Measurements from ENCODE around the gene GALNT13. TPM values are rescaled to one million over a fixed set of nuclear protein-coding genes. Genes with fewer than 3 reads are reported as not detected.

GALNT13 gene
- total RNA-seq, 1 donor from 2014 or later: not detected

DNA sequence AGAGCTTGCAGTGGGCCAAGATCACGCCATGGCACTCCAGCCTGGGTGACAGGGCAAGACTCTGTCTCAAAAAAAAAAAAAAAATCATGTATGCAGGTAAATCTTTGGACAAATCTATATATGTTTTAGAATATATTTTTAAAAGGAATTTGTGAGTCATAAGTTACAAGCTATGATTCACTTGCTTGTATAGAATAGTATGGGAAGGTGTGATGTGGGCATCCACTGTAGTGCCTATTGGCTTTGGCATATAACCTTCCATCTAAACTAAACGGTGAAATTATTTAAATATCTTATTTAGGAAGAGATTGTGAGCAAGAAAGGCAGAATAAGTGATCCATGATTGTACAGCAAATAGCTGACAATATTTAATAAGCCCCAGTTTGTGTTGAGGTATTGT is 261.1 kb downstream of the GALNT13 start:
- Mint-ChIP-seq H3K36me3 (ENCODE audit: low read depth) (no peaks in the 10 kb centered on the region), H3K27ac (no peak overlapping the region), H3K4me1 (no peaks in the 10 kb centered on the region), H3K27me3 (no peaks in the 10 kb centered on the region), H3K4me3 (no peak overlapping the region), H3K9me3 (peaks cover 2% of the 10 kb centered on the region)
- TF ChIP-seq, protein P1, sequence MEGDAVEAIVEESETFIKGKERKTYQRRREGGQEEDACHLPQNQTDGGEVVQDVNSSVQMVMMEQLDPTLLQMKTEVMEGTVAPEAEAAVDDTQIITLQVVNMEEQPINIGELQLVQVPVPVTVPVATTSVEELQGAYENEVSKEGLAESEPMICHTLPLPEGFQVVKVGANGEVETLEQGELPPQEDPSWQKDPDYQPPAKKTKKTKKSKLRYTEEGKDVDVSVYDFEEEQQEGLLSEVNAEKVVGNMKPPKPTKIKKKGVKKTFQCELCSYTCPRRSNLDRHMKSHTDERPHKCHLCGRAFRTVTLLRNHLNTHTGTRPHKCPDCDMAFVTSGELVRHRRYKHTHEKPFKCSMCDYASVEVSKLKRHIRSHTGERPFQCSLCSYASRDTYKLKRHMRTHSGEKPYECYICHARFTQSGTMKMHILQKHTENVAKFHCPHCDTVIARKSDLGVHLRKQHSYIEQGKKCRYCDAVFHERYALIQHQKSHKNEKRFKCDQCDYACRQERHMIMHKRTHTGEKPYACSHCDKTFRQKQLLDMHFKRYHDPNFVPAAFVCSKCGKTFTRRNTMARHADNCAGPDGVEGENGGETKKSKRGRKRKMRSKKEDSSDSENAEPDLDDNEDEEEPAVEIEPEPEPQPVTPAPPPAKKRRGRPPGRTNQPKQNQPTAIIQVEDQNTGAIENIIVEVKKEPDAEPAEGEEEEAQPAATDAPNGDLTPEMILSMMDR (IDR thresholded peaks at IDR 0.05): no peak
- ATAC-seq (ENCODE audit: low read depth) (no peak), DNase-seq (no peak)
- POLR2A ChIA-PET: no interaction called here
- CTCF ChIA-PET: no interaction called here
- intact Hi-C loops (cut with micrococcal nuclease): no loop called here

DNA sequence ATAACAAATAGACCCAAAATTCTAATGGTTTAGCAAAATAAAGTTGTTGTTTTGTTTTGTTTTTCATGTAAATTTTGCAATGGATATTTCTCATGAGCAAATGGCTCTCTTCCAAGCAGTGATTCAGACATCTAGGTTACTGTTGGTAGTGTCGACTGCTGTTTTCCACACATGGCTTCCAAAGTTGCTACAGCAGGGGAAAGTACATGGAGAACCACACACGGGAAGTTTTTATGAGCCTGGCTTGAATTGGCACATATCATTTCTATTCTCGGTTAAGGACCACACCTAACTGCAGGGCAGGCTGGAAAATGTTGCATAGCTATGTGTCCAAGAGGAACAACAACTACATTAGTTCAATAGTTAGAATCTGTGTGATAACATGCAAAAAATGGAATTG is 262.1 kb downstream of the GALNT13 start:
- Mint-ChIP-seq H3K27ac (no peak overlapping the region), H3K36me3 (ENCODE audit: low read depth) (no peaks in the 10 kb centered on the region), H3K27me3 (no peaks in the 10 kb centered on the region), H3K4me1 (no peaks in the 10 kb centered on the region), H3K4me3 (no peak overlapping the region), H3K9me3 (peaks cover 2% of the 10 kb centered on the region)
- ATAC-seq (ENCODE audit: low read depth) (no peak), DNase-seq (no peak)
- POLR2A ChIA-PET: no interaction called here
- CTCF ChIA-PET: no interaction called here
- intact Hi-C loops (cut with micrococcal nuclease): no loop called here
- TF ChIP-seq, protein P1 (IDR thresholded peaks at IDR 0.05): no peak

DNA sequence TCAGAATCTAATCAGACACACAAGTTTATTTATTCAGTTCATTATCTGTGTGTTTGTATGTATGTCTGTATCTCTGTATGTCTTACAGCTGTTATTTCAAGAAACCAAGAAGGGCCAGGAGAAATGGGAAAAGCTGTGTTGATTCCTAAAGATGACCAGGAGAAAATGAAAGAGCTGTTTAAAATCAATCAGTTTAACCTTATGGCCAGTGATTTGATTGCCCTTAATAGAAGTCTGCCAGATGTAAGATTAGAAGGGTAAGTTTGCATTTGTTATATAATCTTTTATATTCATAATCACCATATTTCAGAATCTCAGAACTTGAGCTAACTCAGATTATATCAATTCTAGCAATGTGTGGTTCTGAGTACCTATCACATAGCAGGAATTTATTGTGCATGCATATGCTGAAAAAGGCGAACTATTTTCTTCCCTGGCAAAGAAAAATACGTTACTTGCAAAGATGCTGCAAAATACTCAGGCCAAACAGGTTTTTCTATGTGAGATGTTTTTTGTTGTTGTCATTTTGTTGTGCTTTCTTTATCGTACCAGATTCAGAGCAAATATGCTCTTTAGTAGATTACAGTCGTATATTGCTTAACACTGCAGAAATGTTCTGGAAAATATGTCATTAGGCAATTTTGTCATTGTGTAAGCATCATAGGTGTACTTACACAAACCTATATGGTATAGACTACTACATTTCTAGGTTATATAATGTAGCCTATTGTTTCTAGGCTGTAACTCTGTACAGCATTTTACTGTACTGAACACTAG is 268.7 kb downstream of the GALNT13 start:
- no peaks in the 10 kb centered on the region for H3K9me3 Mint-ChIP-seq
- ATAC-seq (ENCODE audit: low read depth) (no peak), DNase-seq (no peak)
- ChIA-PET CTCF (no interaction called here), POLR2A (no interaction called here)
- intact Hi-C loops (cut with micrococcal nuclease): no loop called here
- H3K27ac Mint-ChIP-seq: no peak overlapping the region
- H3K4me3 Mint-ChIP-seq: no peak overlapping the region
- no peaks in the 10 kb centered on the region for H3K27me3 Mint-ChIP-seq
- TF ChIP-seq, protein P1 (IDR thresholded peaks at IDR 0.05): no peak
- H3K4me1 Mint-ChIP-seq: no peaks in the 10 kb centered on the region
- no peaks in the 10 kb centered on the region for H3K36me3 Mint-ChIP-seq (ENCODE audit: low read depth)

DNA sequence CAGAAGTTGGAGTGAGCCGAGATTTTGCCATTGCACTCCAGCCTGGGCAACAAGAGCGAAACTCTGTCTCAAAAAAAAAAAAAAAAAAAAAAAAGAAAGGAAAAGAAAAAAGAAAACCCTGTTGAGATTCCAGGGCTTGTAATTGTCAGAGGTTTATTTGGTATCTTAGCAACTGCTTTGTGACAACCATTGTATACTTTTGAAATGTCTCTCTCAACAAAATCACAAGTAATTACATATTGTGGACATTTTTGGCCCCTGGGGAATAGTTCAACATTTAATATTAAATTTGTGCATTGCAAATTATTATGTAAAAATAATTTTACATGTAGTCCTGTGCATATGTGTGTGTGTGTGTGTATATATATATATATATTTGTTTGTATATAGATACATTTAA is 270.8 kb downstream of the GALNT13 start:
- POLR2A ChIA-PET: no interaction called here
- Mint-ChIP-seq H3K4me1 (no peaks in the 10 kb centered on the region), H3K27me3 (no peaks in the 10 kb centered on the region), H3K36me3 (ENCODE audit: low read depth) (no peaks in the 10 kb centered on the region), H3K4me3 (no peak overlapping the region), H3K9me3 (peaks cover 1% of the 10 kb centered on the region), H3K27ac (no peak overlapping the region)
- intact Hi-C loops (cut with micrococcal nuclease): no loop called here
- ATAC-seq (ENCODE audit: low read depth) (no peak), DNase-seq (no peak)
- CTCF ChIA-PET: no interaction called here
- TF ChIP-seq, protein P1 (IDR thresholded peaks at IDR 0.05): no peak

DNA sequence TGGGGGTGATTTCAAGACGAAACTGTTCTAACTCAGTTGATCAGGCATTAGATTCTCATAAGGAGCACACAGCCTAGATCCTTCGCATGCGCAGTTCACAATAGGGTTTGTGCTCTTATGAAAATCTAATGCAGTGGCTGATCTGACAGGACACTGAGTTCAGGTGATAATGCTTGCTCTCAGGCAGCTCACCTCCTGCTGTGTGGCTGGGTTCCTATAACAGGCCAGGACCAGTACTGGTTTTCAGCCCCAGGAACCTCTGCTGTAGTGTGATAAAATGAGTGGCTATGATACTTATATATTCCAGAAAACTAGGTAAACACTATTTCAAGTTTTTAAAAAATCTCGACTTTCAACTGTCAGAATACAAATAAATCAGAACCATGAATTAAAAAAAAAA is 271.4 kb downstream of the GALNT13 start:
- ChIA-PET POLR2A (no interaction called here), CTCF (no interaction called here)
- TF ChIP-seq, protein P1 (IDR thresholded peaks at IDR 0.05): no peak
- ATAC-seq (ENCODE audit: low read depth) (no peak), DNase-seq (no peak)
- Mint-ChIP-seq H3K27me3 (no peaks in the 10 kb centered on the region), H3K4me1 (no peaks in the 10 kb centered on the region), H3K27ac (no peak overlapping the region), H3K9me3 (peaks cover 1% of the 10 kb centered on the region), H3K36me3 (ENCODE audit: low read depth) (no peaks in the 10 kb centered on the region), H3K4me3 (no peak overlapping the region)
- intact Hi-C loops (cut with micrococcal nuclease): no loop called here

All from activated B cell treated with CpG ODN at 0.5 μM for 24 hours (primary cell).